GM23248 (cell line): Measurements from ENCODE around the gene BNIP5.

Experiments
- EZH2 ChIP-seq: fragments of 200-600 bp; sonication (generic); IDR thresholded peaks from 2 replicates; pipeline ENCODE4 v1.6.1; 2018; ENCODE audit warnings: antibody characterized with exemption, mild to moderate bottlenecking; ENCODE audit not compliant: insufficient read depth, poor library complexity, severe bottlenecking
- EZH2phosphoT487 ChIP-seq: fragments of 200-600 bp; sonication (generic); IDR thresholded peaks from 2 replicates; pipeline ENCODE4 v1.6.1; 2018; ENCODE audit warnings: antibody characterized with exemption, moderate library complexity, mild to moderate bottlenecking, low read depth; ENCODE audit not compliant: insufficient read depth

DNA sequence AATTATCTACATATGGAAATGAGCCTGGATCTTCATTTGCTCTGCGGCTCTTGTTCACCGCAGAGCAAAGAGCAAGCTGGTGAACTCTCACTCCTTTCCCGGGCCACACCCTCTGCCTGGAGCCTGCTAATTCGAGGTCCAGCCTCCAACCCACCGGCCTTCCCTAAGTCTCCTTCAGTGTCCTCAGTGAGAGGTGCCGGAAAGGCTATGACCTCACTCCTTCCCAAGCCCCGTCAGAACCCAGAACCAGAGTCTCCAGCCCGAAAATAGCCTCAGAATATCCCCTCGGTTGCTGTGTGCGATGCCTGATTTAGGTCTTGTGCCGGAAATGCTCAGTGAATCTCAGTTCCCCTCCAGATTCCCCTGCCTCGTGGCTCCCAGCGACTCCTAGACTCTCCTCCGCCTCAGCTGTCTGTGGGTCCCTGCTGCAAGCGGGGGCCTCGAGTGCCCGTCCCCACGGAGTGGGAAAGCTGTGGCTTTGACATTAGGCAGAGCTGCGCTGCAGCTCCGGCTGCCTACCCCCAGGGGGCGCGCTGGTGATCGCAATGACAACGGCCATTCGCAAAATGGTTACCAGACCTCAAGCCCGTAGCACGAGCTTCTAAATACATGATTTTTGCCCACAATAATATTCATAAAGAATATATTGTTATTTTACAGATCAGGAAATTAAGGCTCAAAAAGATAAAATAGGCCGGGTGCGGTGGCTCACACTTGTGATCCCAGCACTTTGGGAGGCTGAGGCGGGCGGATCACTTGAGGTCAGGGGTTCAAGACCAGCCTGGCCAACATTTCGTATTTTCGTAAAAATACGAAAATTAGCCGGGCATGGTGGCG lies 4.1 kb upstream of the BNIP5 start:
- no peak for TF ChIP-seq EZH2
- no peak for TF ChIP-seq EZH2phosphoT487
